HFFc6 (cell line): Measurements from ENCODE around the gene SCN5A. TPM values are rescaled to one million over a fixed set of nuclear protein-coding genes. Genes with fewer than 3 reads are reported as not detected.

Experiments
- DNase-seq: peaks from one replicate; pipeline ENCODE4 v3.0.0-alpha.2; 2018
- H3K27ac Mint-ChIP-seq: 2 replicates; pipeline ENCODE4 v1.8.0; 2020; ENCODE audit warnings: mild to moderate bottlenecking, mixed read lengths
- H3K27me3 Mint-ChIP-seq: 2 replicates; pipeline ENCODE4 v1.8.0; 2021; ENCODE audit warnings: mild to moderate bottlenecking, moderate library complexity, mixed read lengths; ENCODE audit not compliant: insufficient read depth
- H3K36me3 Mint-ChIP-seq: 2 replicates; pipeline ENCODE4 v1.8.0; 2021; ENCODE audit warnings: low read depth, mixed read lengths
- H3K4me1 Mint-ChIP-seq: 2 replicates; pipeline ENCODE4 v1.8.0; 2020; ENCODE audit warnings: low read depth, mixed read lengths
- H3K4me3 Mint-ChIP-seq: 2 replicates; pipeline ENCODE4 v1.8.0; 2020; ENCODE audit warnings: mild to moderate bottlenecking, moderate library complexity, mixed read lengths
- H3K9me3 Mint-ChIP-seq: 2 replicates; pipeline ENCODE4 v1.8.0; 2020; ENCODE audit warnings: mild to moderate bottlenecking, mixed read lengths
- CTCF ChIP-seq: fragments of 200-600 bp; sonication (generic); IDR thresholded peaks from 2 replicates; pipeline ENCODE4 v1.5.0; 2021; ENCODE audit warnings: antibody characterized with exemption, mild to moderate bottlenecking
- total RNA-seq, 6 experiments: library from RNA; stranded (reverse); fragmentation: NEBNext Ultra II Directional; extraction: Animal tissue kit (Norgen Biotek cat#: 25700); gene quantifications; 2 replicates in 1 of 6; 3 replicates in 5 of 6; pipeline ENCODE4 v1.2.3, GENCODE V29; 2021

SCN5A gene
- total RNA-seq, 6 experiments from 2014 or later, result 0.05 to 0.46 (median 0.28) TPM; not detected in 3

- TF ChIP-seq CTCF, result no peak
- Mint-ChIP-seq H3K27ac (no peak overlapping the region), H3K27me3 (peaks cover 17% of the 10 kb centered on the region), H3K9me3 (no peaks in the 10 kb centered on the region), H3K4me3 (no peak overlapping the region), H3K4me1 (no peaks in the 10 kb centered on the region), H3K36me3 (no peaks in the 10 kb centered on the region)
- no peak for DNase-seq
Observed at GRCh38 chr3:38585791-38586420, 63.6 kb downstream of the SCN5A start.

GRCh38 chr3:38583688-38584087 is 65.8 kb downstream of the SCN5A start:
- Mint-ChIP-seq H3K27me3 (peaks cover 15% of the 10 kb centered on the region), H3K9me3 (no peaks in the 10 kb centered on the region), H3K4me1 (no peaks in the 10 kb centered on the region), H3K27ac (no peak overlapping the region), H3K36me3 (no peaks in the 10 kb centered on the region), H3K4me3 (no peak overlapping the region)
- TF ChIP-seq CTCF, result no peak
- no peak for DNase-seq

GRCh38 chr3:38582941-38583645 is 66.4 kb downstream of the SCN5A start:
- no peak overlapping the region for H3K4me3 Mint-ChIP-seq
- H3K27me3 Mint-ChIP-seq, result peaks cover 14% of the 10 kb centered on the region
- H3K27ac Mint-ChIP-seq, result no peak overlapping the region
- no peak for TF ChIP-seq CTCF
- no peaks in the 10 kb centered on the region for H3K36me3 Mint-ChIP-seq
- DNase-seq, result no peak
- H3K4me1 Mint-ChIP-seq, result no peaks in the 10 kb centered on the region
- no peaks in the 10 kb centered on the region for H3K9me3 Mint-ChIP-seq

GRCh38 chr3:38582316-38582715 is 67.2 kb downstream of the SCN5A start:
- H3K4me3 Mint-ChIP-seq, result no peak overlapping the region
- no peaks in the 10 kb centered on the region for H3K36me3 Mint-ChIP-seq
- no peaks in the 10 kb centered on the region for H3K4me1 Mint-ChIP-seq
- peaks cover 16% of the 10 kb centered on the region for H3K27me3 Mint-ChIP-seq
- no peak overlapping the region for H3K27ac Mint-ChIP-seq
- no peak for DNase-seq
- no peak for TF ChIP-seq CTCF
- H3K9me3 Mint-ChIP-seq, result no peaks in the 10 kb centered on the region

GRCh38 chr3:38581774-38582173 is 67.7 kb downstream of the SCN5A start:
- no peak overlapping the region for H3K4me3 Mint-ChIP-seq
- no peak overlapping the region for H3K27ac Mint-ChIP-seq
- TF ChIP-seq CTCF, result no peak
- no peaks in the 10 kb centered on the region for H3K36me3 Mint-ChIP-seq
- peaks cover 21% of the 10 kb centered on the region for H3K27me3 Mint-ChIP-seq
- H3K4me1 Mint-ChIP-seq, result no peaks in the 10 kb centered on the region
- no peaks in the 10 kb centered on the region for H3K9me3 Mint-ChIP-seq
- DNase-seq, result no peak
